Medulla oblongata (tissue), 1 donor: Measurements from ENCODE around the gene LENG1.

Experiments used
- DNase-seq: peaks from one replicate; pipeline ENCODE4 v3.0.0-alpha.2; 2015; ENCODE audit errors: extremely low spot score

The LENG1 gene

DNA sequence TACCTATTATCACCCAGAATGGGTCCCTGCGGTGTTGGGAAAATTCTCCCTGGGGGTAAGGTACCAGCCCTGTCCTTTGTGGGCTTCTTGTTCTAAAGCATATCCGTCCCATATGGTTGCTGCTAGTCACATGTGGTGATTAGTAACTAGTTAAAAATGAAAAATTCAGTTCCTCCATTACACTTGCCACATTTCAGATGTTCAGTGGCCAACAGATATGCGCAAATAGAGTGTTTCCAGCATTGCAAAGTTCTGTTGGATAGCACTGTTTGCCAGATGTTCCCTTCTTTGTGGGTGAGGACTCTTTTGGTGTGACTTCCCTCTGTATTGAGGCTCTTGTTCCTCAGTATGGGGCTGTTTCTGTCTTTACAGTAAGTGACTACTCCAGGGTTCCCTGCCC, 18.2 kb downstream of the LENG1 start:
- DNase-seq = no peak

DNA sequence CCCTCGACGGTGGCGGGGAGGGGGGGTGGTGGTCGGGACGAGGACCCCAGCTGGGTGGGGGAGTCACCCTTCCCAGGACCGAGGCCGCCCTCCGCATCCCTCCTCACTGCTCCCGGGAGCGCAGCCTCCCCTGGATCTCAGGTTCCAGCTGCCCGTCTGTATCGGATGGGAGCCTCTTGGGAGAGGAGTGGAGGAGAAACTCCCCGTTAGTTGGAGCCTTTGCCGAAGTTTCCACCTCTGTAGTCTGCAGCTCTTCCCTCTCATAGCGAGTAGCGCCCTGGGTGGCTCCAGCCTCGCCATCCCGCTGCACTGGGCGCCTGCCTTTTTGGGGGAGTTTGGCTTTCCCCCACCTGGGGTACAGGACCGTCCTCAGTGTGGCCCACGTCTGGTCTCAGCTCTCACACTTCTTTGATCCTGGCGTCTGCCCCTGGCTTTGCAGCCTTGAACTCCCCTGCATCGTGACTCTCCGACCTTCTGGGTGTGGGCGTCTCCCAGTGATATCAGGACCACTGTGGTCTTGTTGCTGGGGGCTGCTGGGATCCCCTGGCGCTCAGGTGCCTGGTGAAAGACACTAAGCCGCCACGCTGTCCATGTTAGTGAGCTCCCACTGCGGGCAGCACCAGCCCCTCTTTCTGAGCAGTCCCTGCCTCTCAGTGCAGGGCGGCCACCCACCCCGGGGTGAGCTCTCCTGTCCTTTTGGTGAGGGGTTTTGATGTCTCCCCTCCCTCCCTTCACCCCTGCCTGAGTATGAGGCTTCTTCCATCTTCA, 20.8 kb downstream of the LENG1 start:
- DNase-seq = no peak

DNA sequence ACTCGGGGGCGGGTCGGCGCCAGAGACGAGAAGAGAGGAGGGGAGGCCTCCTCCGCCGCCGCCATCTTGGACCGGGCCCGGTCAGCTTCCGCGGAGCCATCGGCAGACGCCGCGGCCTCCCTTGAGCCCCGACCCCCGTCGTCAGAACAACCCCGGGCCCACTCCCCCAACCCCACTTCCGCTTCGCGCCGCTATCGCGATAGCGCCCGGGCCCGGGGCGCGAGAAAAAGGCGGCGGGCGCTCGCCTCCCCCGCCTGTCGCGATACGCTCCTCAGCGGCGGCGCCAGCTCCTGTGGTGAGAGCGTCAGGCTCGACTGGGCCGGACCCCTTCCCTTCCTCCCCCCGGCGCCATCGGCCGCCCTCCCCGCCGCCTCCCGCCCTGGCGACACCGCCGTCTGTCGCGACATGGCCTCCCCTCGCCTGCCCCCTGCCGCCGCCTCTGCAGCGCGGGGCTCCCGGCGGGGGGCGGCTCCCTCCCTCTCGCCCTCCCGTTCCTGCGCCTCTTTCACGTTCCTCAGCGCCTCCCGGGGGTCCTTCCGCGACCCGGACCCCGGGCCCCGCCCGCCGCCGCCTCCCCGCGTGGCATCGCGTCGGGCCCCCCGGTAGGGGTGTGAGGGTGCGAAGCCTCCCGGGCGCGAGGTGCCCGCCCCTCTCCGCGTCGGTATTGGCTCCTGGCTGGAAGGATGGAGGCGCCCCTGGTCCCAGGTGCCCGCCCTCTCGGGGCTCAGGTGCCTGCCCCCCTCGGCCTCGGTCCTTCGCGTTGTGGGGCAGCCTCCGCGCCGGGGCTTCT, 21.6 kb downstream of the LENG1 start, which contains the start of gene CNOT3:
TSS of gene CNOT3 (plus strand) at position 64 of the 790 bp plus-strand sequence. CDS start 5,217 bp downstream, outside the sequence.
- no peak for DNase-seq

DNA sequence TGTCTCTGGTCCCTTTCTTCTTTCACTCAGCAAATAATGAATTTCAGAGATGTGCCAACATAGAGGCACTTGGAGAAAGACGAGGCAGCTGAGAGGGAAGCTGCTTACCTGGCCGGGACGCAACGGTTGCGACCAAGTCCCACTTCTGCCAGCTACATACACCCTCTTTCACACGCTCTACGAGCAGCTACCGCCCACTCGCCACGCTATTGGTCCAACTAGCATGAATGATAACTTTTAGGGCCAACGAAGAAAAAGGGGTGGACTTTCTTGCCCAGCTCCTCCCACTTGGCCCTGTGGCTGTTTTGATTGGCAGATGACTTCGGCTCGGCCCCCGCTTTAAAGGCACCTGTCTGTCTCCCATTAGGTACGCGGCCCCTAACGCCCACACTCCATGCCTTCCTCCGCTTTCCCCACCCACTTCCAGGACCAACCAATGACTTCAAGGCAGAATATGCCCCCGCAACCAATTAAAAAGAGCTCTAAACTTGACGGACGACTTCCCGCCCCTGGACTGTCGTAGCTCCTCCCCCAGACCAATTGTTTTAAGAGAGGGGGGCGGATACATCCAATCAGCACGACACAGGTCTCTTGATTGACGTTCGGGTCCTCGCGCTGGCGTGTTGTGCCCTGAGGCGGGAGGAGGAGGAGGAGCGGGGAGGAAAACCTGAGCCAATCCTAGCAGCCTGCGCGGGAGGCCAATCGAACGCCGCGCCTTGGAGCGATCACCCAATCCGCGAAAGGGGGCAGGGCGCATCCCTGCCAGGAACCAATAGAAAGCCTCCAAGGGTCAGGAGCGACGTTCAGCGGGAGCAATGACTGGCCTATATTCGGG, 22.4 kb downstream of the LENG1 start:
- peak; percentile 100 for DNase-seq

DNA sequence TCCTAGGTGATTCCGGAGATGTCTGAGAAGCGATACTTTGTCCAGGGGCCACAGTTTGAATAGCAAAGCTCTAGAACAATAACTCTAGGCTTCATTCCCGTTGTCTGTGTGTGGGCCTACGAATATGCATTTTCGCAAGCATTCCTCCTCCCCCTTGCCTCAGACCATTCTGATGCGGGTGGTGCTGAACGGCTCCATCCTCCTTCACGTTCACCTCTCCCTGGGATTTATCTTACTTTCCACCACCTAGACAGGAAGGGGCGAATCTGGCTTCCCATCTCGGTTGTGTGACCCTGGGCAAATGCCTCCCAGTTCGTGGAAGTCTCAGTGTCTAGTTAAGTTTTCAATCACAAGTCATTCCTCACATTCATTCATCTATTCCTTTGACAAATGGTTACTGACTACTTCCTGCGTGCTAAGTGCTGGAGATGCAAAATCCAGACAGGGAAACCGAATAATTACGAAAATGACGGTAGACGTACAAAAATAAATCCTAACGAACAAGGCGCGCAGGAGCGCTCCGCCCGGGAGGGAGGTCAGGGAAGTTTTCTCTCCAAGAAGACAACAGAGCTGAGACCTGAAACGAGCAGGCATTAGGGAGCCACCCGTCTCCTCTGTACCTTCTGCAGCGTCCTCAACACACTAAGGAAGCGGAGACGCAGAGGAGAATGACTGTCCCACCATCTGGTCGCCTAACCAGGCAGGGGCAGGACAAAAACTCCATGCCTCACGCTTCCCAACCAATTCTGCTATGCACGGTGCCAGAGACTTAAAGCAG, 23.2 kb downstream of the LENG1 start:
- no peak for DNase-seq

DNA sequence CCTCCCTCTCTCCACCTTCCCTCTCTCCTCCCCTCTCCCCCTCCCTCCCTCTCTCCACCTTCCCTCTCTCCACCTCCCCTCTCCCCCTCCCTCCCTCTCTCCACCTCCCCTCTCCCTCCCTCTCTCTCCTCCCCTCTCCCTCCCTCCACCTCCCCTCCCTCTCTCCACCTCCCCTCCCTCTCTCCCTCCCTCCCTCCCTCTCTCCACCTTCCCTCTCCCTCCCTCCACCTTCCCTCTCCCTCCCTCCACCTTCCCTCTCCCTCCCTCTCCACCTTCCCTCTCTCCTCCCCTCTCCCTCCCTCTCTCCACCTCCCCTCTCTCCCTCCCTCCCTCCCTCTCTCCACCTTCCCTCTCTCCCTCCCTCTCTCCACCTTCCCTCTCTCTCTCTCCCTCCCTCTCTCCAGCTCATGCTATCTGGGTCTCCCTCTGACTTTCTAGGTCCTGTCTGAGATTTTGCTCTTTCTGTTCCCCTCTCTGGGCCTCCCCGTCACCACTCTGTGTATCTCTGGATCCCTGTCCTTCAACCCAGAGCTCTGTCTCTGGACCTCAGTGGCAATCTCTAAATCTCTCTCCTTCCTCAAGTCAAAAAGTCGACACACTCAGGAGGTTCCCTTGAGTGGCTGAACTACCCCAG, 25.4 kb downstream of the LENG1 start:
- no peak for DNase-seq

DNA sequence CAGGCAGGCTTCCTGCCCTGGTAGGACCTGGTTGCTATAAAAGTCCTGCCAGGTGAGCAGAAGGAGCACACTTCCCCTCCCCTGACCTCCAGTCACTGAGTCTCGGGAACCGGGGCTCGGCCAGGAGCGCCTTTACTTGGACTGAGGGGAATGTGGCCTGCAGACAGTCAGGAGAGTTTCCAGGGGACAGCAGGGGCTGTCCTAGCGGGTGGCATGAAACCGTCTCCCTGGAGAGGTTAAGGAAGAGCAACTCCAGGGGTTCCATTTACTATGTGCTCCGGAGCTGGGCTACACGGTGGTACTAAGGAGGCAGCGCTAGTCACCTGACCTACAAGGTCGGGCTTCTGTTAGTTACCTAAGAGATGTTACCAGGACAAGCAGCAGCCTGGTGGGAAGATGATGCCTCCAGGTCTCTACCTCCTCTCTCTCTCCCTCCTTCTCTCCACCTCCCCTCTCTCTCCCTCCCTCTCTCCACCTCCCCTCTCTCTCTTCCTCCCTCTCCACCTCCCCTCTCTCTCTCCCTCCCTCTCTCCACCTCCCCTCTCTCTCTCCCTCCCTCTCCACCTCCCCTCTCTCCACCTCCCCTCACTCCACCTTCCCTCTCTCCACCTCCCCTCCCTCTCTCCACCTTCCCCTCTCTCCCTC, 26.1 kb downstream of the LENG1 start:
- peak; percentile 61 for DNase-seq

DNA sequence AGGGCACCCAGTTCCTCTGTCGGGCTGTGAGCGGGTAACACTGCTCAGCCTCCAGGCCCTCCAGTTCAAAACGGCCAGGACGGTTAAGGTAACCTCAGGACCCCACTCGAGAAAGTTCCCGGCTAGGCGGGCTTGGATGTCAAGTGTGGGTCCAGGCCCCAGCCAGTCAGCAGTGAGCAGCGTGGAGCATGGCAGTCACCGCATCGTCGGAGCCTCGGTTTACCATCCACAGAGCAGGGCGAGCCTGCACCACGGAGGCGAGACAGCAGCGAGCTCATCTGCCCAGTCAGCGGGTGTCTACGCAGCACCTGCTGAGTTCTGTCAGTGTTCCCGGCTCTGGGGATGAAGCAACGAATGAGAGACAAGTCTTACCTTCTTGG, 29.9 kb downstream of the LENG1 start:
- DNase-seq = no peak

DNA sequence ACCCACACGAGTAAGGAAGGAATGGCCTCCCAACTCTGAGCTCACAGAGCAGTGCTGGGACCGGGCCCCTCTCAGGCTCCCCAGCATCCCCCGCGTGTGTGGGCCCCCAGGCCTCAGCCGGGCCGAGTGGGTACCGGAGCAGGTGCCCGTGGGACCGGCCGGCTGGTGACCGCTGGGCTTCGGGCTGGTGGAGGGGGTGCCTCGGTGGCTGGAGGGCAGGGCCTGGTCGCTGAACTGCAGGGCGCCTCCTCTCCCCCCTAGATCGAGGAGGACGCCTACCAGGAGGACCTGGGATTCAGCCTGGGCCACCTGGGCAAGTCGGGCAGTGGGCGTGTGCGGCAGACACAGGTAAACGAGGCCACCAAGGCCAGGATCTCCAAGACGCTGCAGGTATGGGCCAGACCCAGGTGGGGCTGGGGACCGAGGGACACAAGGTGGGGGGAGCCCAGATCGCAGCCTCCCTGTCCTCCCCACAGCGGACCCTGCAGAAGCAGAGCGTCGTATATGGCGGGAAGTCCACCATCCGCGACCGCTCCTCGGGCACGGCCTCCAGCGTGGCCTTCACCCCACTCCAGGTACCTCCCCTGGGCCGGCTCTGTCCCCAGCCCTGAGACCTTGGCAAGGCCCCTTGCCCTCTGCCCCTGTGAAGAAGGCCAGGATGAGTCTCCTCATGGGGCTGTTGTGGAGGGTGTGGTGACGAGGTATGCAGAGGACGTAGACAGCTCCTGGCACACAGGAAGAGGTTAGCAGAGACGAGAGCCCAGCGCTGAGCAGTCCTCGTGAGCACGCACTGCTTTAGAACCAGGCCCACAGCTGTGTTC, 30.5 kb downstream of the LENG1 start:
- no peak for DNase-seq

DNA sequence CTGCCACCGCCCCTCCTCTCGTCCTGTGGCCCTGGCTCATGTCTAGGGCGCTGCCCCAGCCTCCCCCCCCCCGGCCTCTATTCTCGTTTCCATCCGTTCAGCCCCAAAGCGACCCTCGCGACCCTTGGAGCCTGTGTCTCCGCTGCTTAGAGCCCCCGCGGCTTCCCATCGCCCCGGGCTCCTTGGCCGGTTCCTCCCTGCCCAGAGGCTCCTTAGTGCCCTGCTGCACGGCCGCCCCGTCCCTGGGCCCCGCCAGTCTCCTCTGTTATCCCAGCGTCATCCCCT, 31.1 kb downstream of the LENG1 start:
- no peak for DNase-seq

DNA sequence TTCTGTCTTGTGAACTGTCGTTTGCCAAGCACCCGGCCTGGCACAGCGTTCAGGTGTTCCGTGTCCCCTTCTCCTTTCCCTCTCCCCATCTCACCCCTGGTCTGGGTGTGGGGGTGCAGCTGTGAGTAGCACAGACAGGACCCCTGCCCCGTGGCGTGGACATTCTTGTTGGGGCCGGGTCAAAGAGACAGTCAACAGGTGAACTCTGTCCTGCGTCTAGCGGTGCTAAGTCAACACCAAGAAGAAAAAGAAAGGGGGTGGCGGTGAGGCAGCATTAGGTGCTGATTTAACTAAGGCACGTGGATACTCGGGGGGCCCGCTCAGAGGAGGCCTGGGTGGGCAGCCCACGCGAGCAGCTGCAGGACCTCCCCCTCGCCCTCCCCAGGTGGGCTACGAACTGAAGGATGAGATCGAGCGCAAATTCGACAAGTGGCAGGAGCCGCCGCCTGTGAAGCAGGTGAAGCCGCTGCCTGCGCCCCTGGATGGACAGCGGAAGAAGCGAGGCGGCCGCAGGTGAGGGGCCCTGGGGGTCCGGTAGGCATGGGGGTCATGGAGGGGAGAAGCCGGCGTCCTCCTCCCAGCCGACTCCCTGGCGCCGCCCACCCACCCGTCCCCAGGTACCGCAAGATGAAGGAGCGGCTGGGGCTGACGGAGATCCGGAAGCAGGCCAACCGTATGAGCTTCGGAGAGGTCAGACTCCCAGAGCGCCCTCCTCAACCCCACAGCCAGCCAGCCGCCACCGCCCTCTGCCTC, 31.7 kb downstream of the LENG1 start:
- DNase-seq = no peak

DNA sequence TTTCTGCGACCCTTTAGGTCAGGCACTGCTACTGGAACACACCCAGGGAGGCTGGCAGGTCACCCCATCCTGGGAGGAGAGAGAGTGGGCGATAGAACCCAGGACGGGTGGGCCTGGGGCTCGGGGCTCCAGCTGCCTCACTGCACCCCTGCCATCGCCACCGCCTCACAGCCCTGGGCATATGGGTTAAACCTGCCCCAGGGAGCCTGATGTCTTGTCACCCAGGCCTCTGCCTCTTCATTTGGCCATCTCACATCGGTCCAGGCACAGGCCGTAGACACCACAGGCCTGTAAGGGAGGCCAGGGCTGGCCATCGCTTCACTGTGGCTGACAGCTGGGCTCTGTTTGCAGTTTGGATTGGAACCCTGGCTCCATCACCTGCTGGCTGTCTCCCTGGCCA, 33.8 kb downstream of the LENG1 start:
- no peak for DNase-seq

DNA sequence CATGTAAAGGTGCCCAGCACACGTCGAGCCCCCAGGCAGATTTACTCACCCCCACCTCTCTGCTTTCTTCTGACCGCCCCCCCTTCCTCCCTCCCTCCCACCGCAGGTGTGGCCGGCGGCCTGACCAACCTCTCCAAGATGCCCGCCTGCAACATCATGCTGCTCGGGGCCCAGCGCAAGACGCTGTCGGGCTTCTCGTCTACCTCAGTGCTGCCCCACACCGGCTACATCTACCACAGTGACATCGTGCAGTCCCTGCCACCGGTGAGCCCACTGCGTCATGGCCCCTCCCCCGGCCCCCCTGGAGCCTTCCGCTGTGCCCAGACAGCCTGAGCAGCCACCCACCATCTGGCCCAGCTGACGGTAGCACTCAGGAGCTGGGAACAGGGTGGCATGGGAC, 35.1 kb downstream of the LENG1 start:
- no peak for DNase-seq

DNA sequence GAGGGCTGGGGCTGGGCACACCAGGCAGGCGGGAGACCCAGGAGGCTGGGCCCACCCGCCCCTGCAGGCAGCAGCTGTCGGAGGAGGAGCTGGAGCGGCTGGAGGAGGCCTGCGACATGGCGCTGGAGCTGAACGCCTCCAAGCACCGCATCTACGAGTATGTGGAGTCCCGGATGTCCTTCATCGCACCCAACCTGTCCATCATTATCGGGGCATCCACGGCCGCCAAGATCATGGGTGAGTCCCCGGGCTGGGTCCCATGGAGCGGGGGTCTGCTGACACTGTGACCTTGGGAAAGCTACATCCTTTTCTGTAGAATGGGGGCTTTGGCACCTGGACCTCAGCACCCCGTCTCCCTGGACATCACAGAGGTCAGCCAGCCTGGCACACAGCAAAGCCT, 35.8 kb downstream of the LENG1 start:
- no peak for DNase-seq

DNA sequence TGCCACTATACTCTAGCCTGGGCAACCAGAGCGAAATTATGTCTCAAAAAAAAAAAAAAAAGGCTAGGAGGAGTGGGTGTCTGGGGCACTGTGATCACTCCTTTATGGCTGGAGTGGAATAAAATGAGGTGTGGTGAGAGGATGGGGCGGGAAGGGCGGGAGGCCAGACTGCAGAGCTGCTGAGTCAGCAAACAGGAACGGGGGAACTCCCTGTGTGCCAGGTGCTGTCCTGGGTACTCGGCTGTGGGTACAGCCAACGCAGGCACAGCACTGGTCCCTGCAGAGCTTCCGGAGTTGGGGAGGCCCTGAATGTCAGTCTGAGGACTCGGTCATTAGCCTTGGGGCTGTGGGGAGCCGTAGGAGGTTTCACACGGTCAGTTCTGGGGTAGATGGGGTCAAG, 38.3 kb downstream of the LENG1 start:
- DNase-seq = no peak

DNA sequence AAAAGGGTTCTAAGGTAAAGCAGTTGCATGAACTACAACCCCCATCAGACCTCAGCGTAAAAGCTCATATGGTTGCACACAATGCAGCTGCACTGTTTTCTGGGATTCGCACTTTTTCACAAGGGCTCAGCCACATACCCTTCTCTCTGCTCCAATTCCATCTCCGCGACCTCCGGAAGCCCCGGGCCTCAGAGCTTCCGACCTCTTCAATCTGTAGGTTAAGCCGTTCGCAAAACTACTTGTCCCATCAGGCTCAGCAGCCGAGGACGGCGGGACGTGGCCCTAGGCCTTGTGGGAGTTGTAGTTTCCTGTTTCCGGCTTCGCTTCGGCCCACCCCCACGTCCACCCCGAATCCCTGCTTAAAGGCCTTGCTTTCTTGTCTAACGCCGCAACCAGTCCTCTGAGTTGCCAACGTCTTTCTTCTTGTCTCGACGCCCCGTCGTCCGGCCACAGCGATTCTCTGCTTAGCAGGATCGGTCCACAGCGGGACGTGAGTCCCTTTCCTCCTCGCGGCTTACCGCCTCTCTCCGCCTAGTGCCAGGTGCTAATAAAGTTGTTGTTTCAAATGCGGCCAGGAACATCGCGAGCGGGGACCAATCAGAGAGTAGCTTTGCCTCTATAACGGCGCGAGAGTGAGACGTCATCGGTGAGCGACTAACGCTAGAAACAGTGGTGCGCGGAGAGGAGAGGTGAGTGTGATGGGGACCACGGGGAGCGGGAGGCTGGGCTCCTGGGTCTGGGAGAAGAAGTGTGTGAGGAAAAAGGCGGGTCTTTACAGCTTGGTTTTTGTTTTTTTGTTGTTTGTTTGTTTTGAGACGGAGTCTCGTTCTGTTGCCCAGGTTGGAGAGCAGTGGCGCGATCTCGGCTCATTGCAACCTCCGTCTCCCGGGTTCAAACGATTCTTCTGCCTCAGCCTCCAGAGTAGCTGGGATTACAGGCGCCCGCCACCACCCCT, 44.1 kb downstream of the LENG1 start, which contains the start of the genes PRPF31 and TFPT:
TSS of gene PRPF31 (plus strand) at position 646 of the 955 bp plus-strand sequence. CDS start 2,525 bp downstream, outside the sequence.
TSS of gene TFPT (minus strand) at position 549 of the 955 bp plus-strand sequence. CDS start at position 161, 388 bp downstream.
- DNase-seq = peak; percentile 98

DNA sequence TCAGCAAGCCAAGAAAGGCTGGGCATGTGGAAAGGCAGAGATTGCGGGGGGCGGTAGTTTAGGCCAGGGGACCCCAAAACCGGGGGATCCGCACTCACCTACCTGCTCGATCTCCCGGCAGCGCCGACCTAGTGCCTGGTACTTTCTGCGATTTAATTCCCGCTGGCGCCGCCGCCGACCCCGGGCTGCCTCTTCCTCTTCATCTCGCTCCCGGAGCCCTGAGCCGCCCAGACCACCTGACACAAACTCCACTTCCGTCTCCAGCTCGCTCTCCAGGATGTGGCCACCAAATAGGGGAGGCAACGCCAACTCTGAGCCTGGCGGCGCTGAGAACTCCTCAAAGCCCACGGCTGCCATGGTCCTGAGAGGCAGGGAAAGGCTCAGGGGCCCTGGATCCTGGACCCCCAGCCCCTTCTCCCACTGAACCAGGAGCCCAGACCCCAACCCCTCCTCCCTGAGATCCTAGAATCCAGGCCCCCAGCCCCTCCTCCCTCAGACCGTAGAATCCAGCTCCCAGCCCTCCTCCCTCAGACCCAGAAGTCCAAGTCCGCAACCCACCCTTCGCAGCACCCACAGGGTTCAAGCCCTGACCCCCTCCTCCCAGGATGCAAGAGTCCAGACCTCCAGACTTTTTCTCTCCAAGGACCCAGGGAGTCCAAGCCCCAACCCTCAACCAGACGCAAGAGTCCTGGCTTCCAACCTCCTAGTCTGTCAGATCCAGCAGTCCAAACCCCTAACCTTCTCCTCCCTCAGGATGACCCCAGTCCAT, 45.0 kb downstream of the LENG1 start:
- DNase-seq = peak; percentile 57
